GM12878 (cell line): ENCODE measurements around the gene IRGQ. TPM values are rescaled to one million over a fixed set of nuclear protein-coding genes. Genes with fewer than 3 reads are reported as not detected.

Experiments used
- ATAC-seq: fragments of 200-7000 bp; cut with Tn5 transposase; 3 replicates; pipeline ENCODE4 v1.9.1; 2020; ENCODE audit warnings: mild to moderate bottlenecking, moderate library complexity
- BruUV-seq: library from RNA; stranded (reverse); fragments of 400-500 nt; replicated peaks from 2 replicates; lab custom pipeline; 2021; lab: Mats Ljungman, UMichigan
- CTCF ChIA-PET: fragments of 300-600 bp; sonication (Branson Sonifier 250); formaldehyde crosslinking; extraction: SDS; loops from one replicate; lab custom pipeline; 2021; ENCODE audit warnings: inconsistent platforms; lab: Yijun Ruan, JAX
- POLR2A ChIA-PET: fragments of 350-600 bp; formaldehyde crosslinking; extraction: SDS; loops from one replicate; lab custom pipeline; 2021; ENCODE audit warnings: inconsistent platforms; lab: Charles Lee
- RAD21 ChIA-PET: fragments of 300-600 bp; sonication (Branson Sonifier 250); formaldehyde crosslinking; loops from one replicate; lab custom pipeline; 2023; ENCODE audit warnings: antibody characterized with exemption; ENCODE audit not compliant: unreplicated experiment; lab: Charles Lee
- SMC1A ChIA-PET: fragments of 300-600 bp; sonication (Branson Sonifier 250); formaldehyde crosslinking; loops from one replicate; lab custom pipeline; 2023; ENCODE audit not compliant: unreplicated experiment, uncharacterized antibody; lab: Charles Lee
- DNase-seq: peaks from one replicate; pipeline ENCODE4 v3.0.0-alpha.2; 2011; ENCODE audit warnings: low read depth, low spot score
- FAIRE-seq: peaks from 3 replicates; lab custom pipeline; 2011; peaks lifted over from hg19 to GRCh38; lab: Jason Lieb, UNC
- H2AFZ ChIP-seq: 2 replicates; pipeline ENCODE4 v1.6.0; 2011; ENCODE audit warnings: low read depth, low read length, control low read depth; ENCODE audit not compliant: control insufficient read depth
- H3K27ac ChIP-seq: 2 replicates; pipeline ENCODE4 v1.5.1; 2011; ENCODE audit warnings: control low read depth; ENCODE audit not compliant: control insufficient read depth, insufficient read depth
- H3K27me3 ChIP-seq, 2 experiments: replicated peaks in 1 of 2; 2 replicates each; pipeline versions ENCODE4 v1.6.0 to v1.6.1; 2011; ENCODE audit warnings: low read length in 1 of 2; ENCODE audit not compliant: control insufficient read depth in 2 of 2, insufficient read depth in 2 of 2
- H3K36me3 ChIP-seq, 2 experiments: 2 replicates each; pipeline ENCODE4 v1.5.1; 2011; ENCODE audit warnings: low read length in 1 of 2; ENCODE audit not compliant: control insufficient read depth in 2 of 2, insufficient read depth in 2 of 2
- H3K4me1 ChIP-seq: 2 replicates; pipeline ENCODE4 v1.6.1; 2011; ENCODE audit warnings: mild to moderate bottlenecking, low read length, moderate library complexity, mixed read lengths; ENCODE audit not compliant: control insufficient read depth, insufficient read depth
- H3K4me2 ChIP-seq: 2 replicates; pipeline ENCODE4 v1.6.0; 2011; ENCODE audit warnings: control low read depth; ENCODE audit not compliant: control insufficient read depth, insufficient read depth
- H3K4me3 ChIP-seq: fragments of 200-600 bp; sonication (generic); 2 replicates; pipeline ENCODE4 v1.5.1; 2016
- H3K79me2 ChIP-seq: 2 replicates; pipeline ENCODE4 v1.6.0; 2011; ENCODE audit warnings: low read length; ENCODE audit not compliant: control insufficient read depth, insufficient read depth
- H3K9ac ChIP-seq: 2 replicates; pipeline ENCODE4 v1.8.0; 2011; ENCODE audit warnings: low read length, control low read depth, mixed read lengths; ENCODE audit not compliant: control insufficient read depth, insufficient read depth
- H3K9me3 ChIP-seq: replicated peaks from 3 replicates; pipeline ENCODE4 v1.5.1; 2011; ENCODE audit warnings: mild to moderate bottlenecking, low read length; ENCODE audit not compliant: control insufficient read depth, insufficient read depth
- H4K20me1 ChIP-seq: 2 replicates; pipeline ENCODE4 v1.6.0; 2011; ENCODE audit not compliant: control insufficient read depth, insufficient read depth
- BCL11A ChIP-seq: IDR thresholded peaks from 2 replicates; pipeline ENCODE4 v1.6.1; 2011; ENCODE audit warnings: low read depth, low read length
- CBX3 ChIP-seq: fragments of 200-600 bp; sonication (generic); IDR thresholded peaks from 2 replicates; pipeline ENCODE4 v1.6.1; 2016; ENCODE audit warnings: low read depth, borderline replicate concordance
- CHD2 ChIP-seq: IDR thresholded peaks from 2 replicates; pipeline ENCODE4 v1.6.1; 2011; ENCODE audit warnings: low read depth, low read length, improper control_type of control experiment, borderline replicate concordance
- CTCF ChIP-seq, 3 experiments: IDR thresholded peaks in 2 of 3; conservative IDR thresholded peaks in 1 of 3; 2 replicates each; pipeline ENCODE4 v1.5.1; 2011; ENCODE audit warnings: low read depth in 3 of 3, low read length in 3 of 3, mild to moderate bottlenecking in 3 of 3, control low read depth in 2 of 3, moderate library complexity in 2 of 3, inconsistent platforms in 1 of 3, mixed read lengths in 1 of 3; ENCODE audit not compliant: control insufficient read depth in 2 of 3, insufficient read depth in 1 of 3; ENCODE audit errors: extremely low read depth in 1 of 3
- IKZF2 ChIP-seq, 2 experiments: fragments of 450-650 bp; IDR thresholded peaks; 2 replicates each; pipeline ENCODE4 v1.6.1; 2017; ENCODE audit warnings: mild to moderate bottlenecking in 2 of 2, moderate library complexity in 2 of 2
- JUNB ChIP-seq: IDR thresholded peaks from 2 replicates; pipeline ENCODE4 v1.6.1; 2016; ENCODE audit warnings: antibody characterized with exemption, mild to moderate bottlenecking
- LARP7 ChIP-seq: fragments of 450-650 bp; IDR thresholded peaks from 2 replicates; pipeline ENCODE4 v1.6.1; 2017; ENCODE audit warnings: mild to moderate bottlenecking
- MYC ChIP-seq: IDR thresholded peaks from 2 replicates; pipeline ENCODE4 v1.6.1; 2011; ENCODE audit warnings: mild to moderate bottlenecking, low read length, moderate library complexity, inconsistent platforms; ENCODE audit not compliant: insufficient read depth, insufficient replicate concordance, insufficient read length, severe bottlenecking
- NBN ChIP-seq: fragments of 450-650 bp; IDR thresholded peaks from 2 replicates; pipeline ENCODE4 v1.6.1; 2016
- PKNOX1 ChIP-seq: fragments of 450-650 bp; IDR thresholded peaks from 2 replicates; pipeline ENCODE4 v1.6.1; 2016; ENCODE audit warnings: mild to moderate bottlenecking
- POLR2AphosphoS5 ChIP-seq: IDR thresholded peaks from 2 replicates; pipeline ENCODE4 v1.6.1; 2011; ENCODE audit warnings: mild to moderate bottlenecking, low read length, inconsistent platforms
- SMC3 ChIP-seq: IDR thresholded peaks from 2 replicates; pipeline ENCODE4 v1.6.1; 2011; ENCODE audit warnings: low read length, improper control_type of control experiment, borderline replicate concordance
- SUZ12 ChIP-seq: fragments of 200-600 bp; sonication (generic); IDR thresholded peaks from one replicate; pipeline ENCODE4 v1.6.1; 2018; ENCODE audit warnings: antibody characterized with exemption, mild to moderate bottlenecking; ENCODE audit not compliant: unreplicated experiment
- ZNF592 ChIP-seq: fragments of 450-650 bp; IDR thresholded peaks from 2 replicates; pipeline ENCODE4 v1.6.1; 2017; ENCODE audit warnings: mild to moderate bottlenecking, moderate library complexity
- WGBS: methylation state at CpG from one replicate; pipeline ENCODE4 v1.1.6; 2016; ENCODE audit warnings: low lambda C conversion rate; ENCODE audit not compliant: insufficient replicate concordance, insufficient coverage; ENCODE audit errors: missing lambda C conversion rate; 5-methylcytosine and 5-hydroxymethylcytosine counted together
- in situ Hi-C: fragments of 300-500 bp; cut with MboI; formaldehyde crosslinking; loops from 9 replicates; pipeline ENCODE4 v1.14.3; 2018; ENCODE audit warnings: mixed read lengths
- intact Hi-C: fragments of 100-400 bp; cut with micrococcal nuclease; formaldehyde crosslinking; loops from one replicate; pipeline ENCODE4 v1.14.2; 2022; ENCODE audit not compliant: unreplicated experiment
- polyA plus RNA-seq, 11 experiments: library from polyadenylated mRNA; depleted of rRNA in 4 of 11; unstranded in 6 of 11; stranded (reverse) in 5 of 11; fragments of >200 nt; fragmentation: Nextera tagmentation in 4 of 11; fragmentation: Illumina TruSeq in 1 of 11; extraction: Ambion mirVana in 4 of 11; extraction: Trizol in 1 of 11; gene quantifications; 1 replicate in 1 of 11; 2 replicates in 10 of 11; pipeline versions ENCODE4 v1.2.1 to v1.2.3, GENCODE V29; 2011 to 2016; ENCODE audit warnings: inconsistent platforms in 2 of 11, missing spikeins in 2 of 11, low read depth in 1 of 11
- total RNA-seq, 4 experiments: library from RNA; depleted of rRNA in 3 of 4; stranded (reverse); fragments of >200 nt in 3 of 4; fragmentation: Illumina TruSeq in 1 of 4; extraction: Trizol in 1 of 4; gene quantifications; 2 replicates each; pipeline versions ENCODE4 v1.2.1 to v1.2.3, GENCODE V29; 2013 to 2021

The IRGQ gene
- total and polyA plus RNA-seq, 10 of the 15 experiments (the other 5 are each of a cell fraction or from before 2014, with no cell fraction given): 3.3 to 20.8 (median 9.0) TPM

GRCh38 chr19:43634068-43634467 lies 38.1 kb upstream of the IRGQ start:
- POLR2A ChIA-PET: no interaction called here
- ATAC-seq: no peak
- in situ Hi-C loops (no loop called here), intact Hi-C loops (no loop called here)
- no peak overlapping the region for H3K27ac ChIP-seq
- BruUV-seq: no TSS peak
- H3K4me3 ChIP-seq: no peak overlapping the region
- TF ChIP-seq MYC (no peak), SUZ12 (no peak), BCL11A (no peak), IKZF2 (IDR thresholded peaks at IDR 0.05) (no peak), NBN (no peak), ZNF592 (no peak), CBX3 (no peak), SMC3 (no peak), CTCF (IDR thresholded peaks at IDR 0.05 in 2 of 3, conservative IDR thresholded peaks at IDR 0.05 in 1 of 3; ENCODE audit: control insufficient read depth in 2 of 3, extremely low read depth in 1 of 3, insufficient read depth in 1 of 3, low read depth in 3 of 3, low read length in 3 of 3) (no peak), LARP7 (no peak), CHD2 (no peak), PKNOX1 (no peak), JUNB (no peak), POLR2AphosphoS5 (no peak)
- H3K4me1 ChIP-seq: peaks cover 5% of the 10 kb centered on the region
- H3K9me3 ChIP-seq: no peaks in the 10 kb centered on the region
- H4K20me1 ChIP-seq: no peaks in the 10 kb centered on the region
- RAD21 ChIA-PET: interaction anchor here (0.6 kb wide), 1 partner anchor 40 kb away, joined by 3 read pairs; no protein-coding TSS in a partner anchor
- no peaks in the 10 kb centered on the region for H3K36me3 ChIP-seq
- H3K27me3 ChIP-seq: peaks cover 6 to 10% of the 10 kb centered on the region in 2 experiments
- H3K4me2 ChIP-seq: no peak overlapping the region
- WGBS: 30% methylated on average over 5 of the region's 5 CpGs
- H3K79me2 ChIP-seq: no peaks in the 10 kb centered on the region
- DNase-seq: no peak
- FAIRE-seq: no peak
- SMC1A ChIA-PET: no interaction called here
- CTCF ChIA-PET: interaction anchor here (1.6 kb wide), 1 partner anchor 114 kb away, joined by 4 read pairs; no protein-coding TSS in a partner anchor
- H3K9ac ChIP-seq: no peak overlapping the region
- H2AFZ ChIP-seq: no peak overlapping the region
